IMR-90 (cell line): ENCODE data around the gene MMAB.

Experiments used
- POLR2A ChIP-seq: IDR thresholded peaks from 2 replicates; pipeline ENCODE4 v1.6.1; 2012; ENCODE audit warnings: mild to moderate bottlenecking, low read depth, low read length
- RCOR1 ChIP-seq: IDR thresholded peaks from 2 replicates; pipeline ENCODE4 v1.6.1; 2012; ENCODE audit warnings: mild to moderate bottlenecking, low read length, improper control_type of control experiment; ENCODE audit not compliant: insufficient replicate concordance
- RFX5 ChIP-seq: IDR thresholded peaks from 2 replicates; pipeline ENCODE4 v1.8.0; 2012; ENCODE audit warnings: low read depth, mild to moderate bottlenecking, low read length, moderate library complexity
- SMC3 ChIP-seq: fragments of 150-350 bp; IDR thresholded peaks from 2 replicates; pipeline ENCODE4 v1.6.1; 2016; ENCODE audit warnings: low read depth, mild to moderate bottlenecking, antibody characterized with exemption, low read length, moderate library complexity
- TF ChIP-seq, protein P1 (sequence below): conservative IDR thresholded peaks from 2 replicates; pipeline ENCODE4 v1.5.1; 2012; ENCODE audit warnings: mild to moderate bottlenecking, low read depth, low read length, improper control_type of control experiment
- TF ChIP-seq, protein P2 (sequence below): fragments of 150-350 bp; IDR thresholded peaks from 2 replicates; pipeline ENCODE4 v1.6.1; 2017; ENCODE audit warnings: mild to moderate bottlenecking, antibody characterized with exemption, low read length, low read depth
- TF ChIP-seq, protein P3 (sequence below): fragments of 150-350 bp; IDR thresholded peaks from 2 replicates; pipeline ENCODE4 v1.6.1; 2016; ENCODE audit warnings: low read depth, mild to moderate bottlenecking, low read length, moderate library complexity, borderline replicate concordance

DNA sequence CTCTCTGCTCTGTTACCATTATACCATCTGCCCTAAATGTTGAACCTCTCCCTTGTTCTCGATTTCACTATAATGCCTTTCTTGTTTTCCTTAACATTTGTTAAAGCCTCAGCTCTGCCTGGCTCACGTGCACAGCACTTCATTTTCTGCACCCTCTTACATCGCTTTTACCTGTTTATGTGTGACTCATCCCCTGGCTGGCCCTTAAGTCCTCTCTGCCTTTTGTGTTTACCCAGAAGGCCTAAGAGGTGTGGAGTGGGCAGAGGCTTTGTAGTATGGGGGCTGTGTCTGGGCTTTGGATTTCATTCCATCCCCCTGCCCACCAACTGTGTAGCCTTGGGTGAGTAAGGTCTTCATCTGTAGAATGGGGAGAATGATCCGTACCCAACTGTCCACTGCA, 59.3 kb downstream of the MMAB start:
- TF ChIP-seq, protein P1, sequence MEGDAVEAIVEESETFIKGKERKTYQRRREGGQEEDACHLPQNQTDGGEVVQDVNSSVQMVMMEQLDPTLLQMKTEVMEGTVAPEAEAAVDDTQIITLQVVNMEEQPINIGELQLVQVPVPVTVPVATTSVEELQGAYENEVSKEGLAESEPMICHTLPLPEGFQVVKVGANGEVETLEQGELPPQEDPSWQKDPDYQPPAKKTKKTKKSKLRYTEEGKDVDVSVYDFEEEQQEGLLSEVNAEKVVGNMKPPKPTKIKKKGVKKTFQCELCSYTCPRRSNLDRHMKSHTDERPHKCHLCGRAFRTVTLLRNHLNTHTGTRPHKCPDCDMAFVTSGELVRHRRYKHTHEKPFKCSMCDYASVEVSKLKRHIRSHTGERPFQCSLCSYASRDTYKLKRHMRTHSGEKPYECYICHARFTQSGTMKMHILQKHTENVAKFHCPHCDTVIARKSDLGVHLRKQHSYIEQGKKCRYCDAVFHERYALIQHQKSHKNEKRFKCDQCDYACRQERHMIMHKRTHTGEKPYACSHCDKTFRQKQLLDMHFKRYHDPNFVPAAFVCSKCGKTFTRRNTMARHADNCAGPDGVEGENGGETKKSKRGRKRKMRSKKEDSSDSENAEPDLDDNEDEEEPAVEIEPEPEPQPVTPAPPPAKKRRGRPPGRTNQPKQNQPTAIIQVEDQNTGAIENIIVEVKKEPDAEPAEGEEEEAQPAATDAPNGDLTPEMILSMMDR: no peak
- TF ChIP-seq POLR2A: no peak
- no peak for TF ChIP-seq RCOR1
- TF ChIP-seq, protein P2, sequence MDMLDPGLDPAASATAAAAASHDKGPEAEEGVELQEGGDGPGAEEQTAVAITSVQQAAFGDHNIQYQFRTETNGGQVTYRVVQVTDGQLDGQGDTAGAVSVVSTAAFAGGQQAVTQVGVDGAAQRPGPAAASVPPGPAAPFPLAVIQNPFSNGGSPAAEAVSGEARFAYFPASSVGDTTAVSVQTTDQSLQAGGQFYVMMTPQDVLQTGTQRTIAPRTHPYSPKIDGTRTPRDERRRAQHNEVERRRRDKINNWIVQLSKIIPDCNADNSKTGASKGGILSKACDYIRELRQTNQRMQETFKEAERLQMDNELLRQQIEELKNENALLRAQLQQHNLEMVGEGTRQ: no peak
- TF ChIP-seq SMC3: no peak
- TF ChIP-seq, protein P3, sequence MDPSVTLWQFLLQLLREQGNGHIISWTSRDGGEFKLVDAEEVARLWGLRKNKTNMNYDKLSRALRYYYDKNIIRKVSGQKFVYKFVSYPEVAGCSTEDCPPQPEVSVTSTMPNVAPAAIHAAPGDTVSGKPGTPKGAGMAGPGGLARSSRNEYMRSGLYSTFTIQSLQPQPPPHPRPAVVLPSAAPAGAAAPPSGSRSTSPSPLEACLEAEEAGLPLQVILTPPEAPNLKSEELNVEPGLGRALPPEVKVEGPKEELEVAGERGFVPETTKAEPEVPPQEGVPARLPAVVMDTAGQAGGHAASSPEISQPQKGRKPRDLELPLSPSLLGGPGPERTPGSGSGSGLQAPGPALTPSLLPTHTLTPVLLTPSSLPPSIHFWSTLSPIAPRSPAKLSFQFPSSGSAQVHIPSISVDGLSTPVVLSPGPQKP: no peak
- TF ChIP-seq RFX5: no peak
